K562 (cell line): ENCODE results near the gene ZNF513. TPM values are rescaled to one million over a fixed set of nuclear protein-coding genes. Genes with fewer than 3 reads are reported as not detected.

Experiments
- HDAC3 ChIP-seq: fragments of 450-650 bp; IDR thresholded peaks from 2 replicates; pipeline ENCODE4 v1.6.1; 2018; ENCODE audit warnings: borderline replicate concordance, mild to moderate bottlenecking, moderate library complexity; ENCODE audit not compliant: partially characterized antibody
- KAT7 ChIP-seq: sonication (generic); formaldehyde crosslinking; IDR thresholded peaks from 2 replicates; pipeline ENCODE4 v1.8.0; 2022; ENCODE audit warnings: missing genetic modification reagents, mild to moderate bottlenecking, borderline replicate concordance
- TAL1 ChIP-seq: fragments of 450-650 bp; IDR thresholded peaks from 2 replicates; pipeline ENCODE4 v1.6.1; 2016; ENCODE audit warnings: mild to moderate bottlenecking
- TCFL5 ChIP-seq: fragments of 250-450 bp; sonication (Bioruptor Pico); conservative IDR thresholded peaks from 2 replicates; pipeline ENCODE4 v1.6.1; 2021; ENCODE audit warnings: mild to moderate bottlenecking, moderate library complexity, matching md5 sums
- ZBTB7A ChIP-seq: IDR thresholded peaks from 2 replicates; pipeline ENCODE4 v1.6.1; 2011; ENCODE audit warnings: low read depth, mild to moderate bottlenecking, low read length, moderate library complexity, borderline replicate concordance; ENCODE audit not compliant: control insufficient read depth
- ZC3H8 ChIP-seq: fragments of 450-650 bp; IDR thresholded peaks from 2 replicates; pipeline ENCODE4 v1.6.1; 2017
- ZFP36 ChIP-seq: fragments of 150-350 bp; IDR thresholded peaks from 2 replicates; pipeline ENCODE4 v1.6.1; 2018; ENCODE audit warnings: low read length, low read depth; ENCODE audit not compliant: partially characterized antibody
- ZNF124 ChIP-seq: sonication (generic); formaldehyde crosslinking; IDR thresholded peaks from 2 replicates; pipeline ENCODE4 v1.8.1; 2022; ENCODE audit warnings: missing genetic modification reagents
- ZNF253 ChIP-seq: fragments of 250-450 bp; sonication (Bioruptor Pico); conservative IDR thresholded peaks from 2 replicates; pipeline ENCODE4 v1.6.1; 2021; ENCODE audit warnings: mild to moderate bottlenecking
- ZNF717 ChIP-seq: fragments of 250-450 bp; sonication (Bioruptor Pico); IDR thresholded peaks from 2 replicates; pipeline ENCODE4 v1.5.0; 2021
- polyA plus RNA-seq, 8 experiments: library from polyadenylated mRNA; depleted of rRNA in 4 of 8; stranded (reverse) in 5 of 8; unstranded in 3 of 8; fragments of >200 nt; fragmentation: Nextera tagmentation in 2 of 8; fragmentation: Illumina TruSeq in 1 of 8; extraction: Ambion mirVana in 2 of 8; extraction: Trizol in 1 of 8; gene quantifications; 2 replicates each; pipeline versions ENCODE4 v1.2.1 to v1.2.3, GENCODE V29; 2011 to 2014; ENCODE audit warnings: inconsistent platforms in 1 of 8, missing spikeins in 1 of 8
- total RNA-seq, 7 experiments: library from RNA; depleted of rRNA in 6 of 7; stranded (reverse); fragments of >200 nt in 6 of 7; fragmentation: Illumina TruSeq in 2 of 7; extraction: Trizol in 2 of 7; gene quantifications; 2 replicates each; pipeline versions ENCODE4 v1.2.1 to v1.2.3, GENCODE V29; 2011 to 2021; ENCODE audit warnings: low replicate concordance in 1 of 7
- TF ChIP-seq, protein P1 (sequence below): sonication (generic); formaldehyde crosslinking; IDR thresholded peaks from 2 replicates; pipeline ENCODE4 v1.8.1; 2023; ENCODE audit warnings: mild to moderate bottlenecking, missing genetic modification reagents, moderate library complexity
- TF ChIP-seq, protein P2 (sequence below): IDR thresholded peaks from 2 replicates; pipeline ENCODE4 v1.6.1; 2011; ENCODE audit not compliant: insufficient read length; ENCODE audit errors: extremely low read depth
- TF ChIP-seq, protein P3 (sequence below): fragments of 450-650 bp; IDR thresholded peaks from 2 replicates; pipeline ENCODE4 v1.6.1; 2018; ENCODE audit not compliant: partially characterized antibody
- TF ChIP-seq, protein P4 (sequence below): fragments of 250-450 bp; sonication (Bioruptor Pico); IDR thresholded peaks from 2 replicates; pipeline ENCODE4 v1.4.0; 2020

The ZNF513 gene
- total and polyA plus RNA-seq, 9 of the 15 experiments (the other 6 are each of a cell fraction or from before 2014, with no cell fraction given) = 0.04 to 13.6 (median 4.4) TPM

DNA sequence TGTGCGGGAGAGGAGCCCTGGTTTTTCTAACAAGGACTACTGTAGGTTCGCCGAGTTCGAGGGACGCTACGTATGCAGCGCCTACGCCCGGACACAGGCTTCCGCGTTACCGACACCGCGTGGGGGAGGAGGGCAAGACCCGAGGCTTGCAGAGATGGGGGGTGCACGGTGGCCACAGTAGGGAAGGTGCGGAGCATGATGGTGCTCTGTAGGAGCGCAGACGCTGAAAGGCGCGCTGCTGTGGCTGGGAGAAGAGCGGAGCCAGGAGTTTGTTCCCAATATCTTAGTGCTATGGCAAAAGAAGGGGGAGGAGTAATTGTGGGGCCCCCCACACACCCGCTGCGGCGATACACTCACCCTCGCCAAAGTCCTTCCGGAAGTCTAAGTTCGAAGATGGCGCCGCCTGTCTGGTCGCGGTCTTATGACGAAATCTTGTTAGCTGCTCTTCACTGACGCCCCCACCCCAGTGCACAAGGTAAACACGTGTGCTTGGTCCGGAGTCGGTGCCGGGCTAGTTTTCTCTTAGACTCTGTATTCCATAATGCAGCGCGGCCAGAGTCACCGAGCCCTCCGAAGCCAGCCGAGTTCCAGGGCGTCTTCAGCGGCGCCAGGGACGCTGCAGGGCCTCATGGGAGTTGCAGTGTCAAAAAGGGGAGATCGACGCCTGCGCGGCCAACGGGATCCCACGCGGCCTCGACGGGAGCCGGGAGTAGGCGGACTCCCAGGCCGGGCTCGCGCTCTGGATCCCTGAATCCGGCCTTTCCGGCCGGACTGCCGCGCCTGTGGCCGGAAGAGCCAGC, 24.0 kb downstream of the ZNF513 start, which contains the start of gene GTF3C2 (continued):
- TF ChIP-seq, protein P1, sequence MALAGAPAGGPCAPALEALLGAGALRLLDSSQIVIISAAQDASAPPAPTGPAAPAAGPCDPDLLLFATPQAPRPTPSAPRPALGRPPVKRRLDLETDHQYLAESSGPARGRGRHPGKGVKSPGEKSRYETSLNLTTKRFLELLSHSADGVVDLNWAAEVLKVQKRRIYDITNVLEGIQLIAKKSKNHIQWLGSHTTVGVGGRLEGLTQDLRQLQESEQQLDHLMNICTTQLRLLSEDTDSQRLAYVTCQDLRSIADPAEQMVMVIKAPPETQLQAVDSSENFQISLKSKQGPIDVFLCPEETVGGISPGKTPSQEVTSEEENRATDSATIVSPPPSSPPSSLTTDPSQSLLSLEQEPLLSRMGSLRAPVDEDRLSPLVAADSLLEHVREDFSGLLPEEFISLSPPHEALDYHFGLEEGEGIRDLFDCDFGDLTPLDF (CRISPR knock-in tag) = no peak; the same call in 1 of the 2 replicates
- TF ChIP-seq TAL1 (no peak), ZBTB7A (peak; percentile 33; the same call in 1 of the 2 replicates), ZNF717 (CRISPR knock-in tag) (no peak), ZNF124 (CRISPR knock-in tag) (no peak), ZNF253 (CRISPR knock-in tag) (no peak), ZFP36 (no peak), KAT7 (CRISPR knock-in tag) (peak; percentile 95; the same call in 1 of the 2 replicates), HDAC3 (peak; percentile 97), ZC3H8 (no peak), TCFL5 (no peak)
- TF ChIP-seq, protein P2, sequence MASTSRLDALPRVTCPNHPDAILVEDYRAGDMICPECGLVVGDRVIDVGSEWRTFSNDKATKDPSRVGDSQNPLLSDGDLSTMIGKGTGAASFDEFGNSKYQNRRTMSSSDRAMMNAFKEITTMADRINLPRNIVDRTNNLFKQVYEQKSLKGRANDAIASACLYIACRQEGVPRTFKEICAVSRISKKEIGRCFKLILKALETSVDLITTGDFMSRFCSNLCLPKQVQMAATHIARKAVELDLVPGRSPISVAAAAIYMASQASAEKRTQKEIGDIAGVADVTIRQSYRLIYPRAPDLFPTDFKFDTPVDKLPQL = peak; percentile 5
- TF ChIP-seq, protein P3, sequence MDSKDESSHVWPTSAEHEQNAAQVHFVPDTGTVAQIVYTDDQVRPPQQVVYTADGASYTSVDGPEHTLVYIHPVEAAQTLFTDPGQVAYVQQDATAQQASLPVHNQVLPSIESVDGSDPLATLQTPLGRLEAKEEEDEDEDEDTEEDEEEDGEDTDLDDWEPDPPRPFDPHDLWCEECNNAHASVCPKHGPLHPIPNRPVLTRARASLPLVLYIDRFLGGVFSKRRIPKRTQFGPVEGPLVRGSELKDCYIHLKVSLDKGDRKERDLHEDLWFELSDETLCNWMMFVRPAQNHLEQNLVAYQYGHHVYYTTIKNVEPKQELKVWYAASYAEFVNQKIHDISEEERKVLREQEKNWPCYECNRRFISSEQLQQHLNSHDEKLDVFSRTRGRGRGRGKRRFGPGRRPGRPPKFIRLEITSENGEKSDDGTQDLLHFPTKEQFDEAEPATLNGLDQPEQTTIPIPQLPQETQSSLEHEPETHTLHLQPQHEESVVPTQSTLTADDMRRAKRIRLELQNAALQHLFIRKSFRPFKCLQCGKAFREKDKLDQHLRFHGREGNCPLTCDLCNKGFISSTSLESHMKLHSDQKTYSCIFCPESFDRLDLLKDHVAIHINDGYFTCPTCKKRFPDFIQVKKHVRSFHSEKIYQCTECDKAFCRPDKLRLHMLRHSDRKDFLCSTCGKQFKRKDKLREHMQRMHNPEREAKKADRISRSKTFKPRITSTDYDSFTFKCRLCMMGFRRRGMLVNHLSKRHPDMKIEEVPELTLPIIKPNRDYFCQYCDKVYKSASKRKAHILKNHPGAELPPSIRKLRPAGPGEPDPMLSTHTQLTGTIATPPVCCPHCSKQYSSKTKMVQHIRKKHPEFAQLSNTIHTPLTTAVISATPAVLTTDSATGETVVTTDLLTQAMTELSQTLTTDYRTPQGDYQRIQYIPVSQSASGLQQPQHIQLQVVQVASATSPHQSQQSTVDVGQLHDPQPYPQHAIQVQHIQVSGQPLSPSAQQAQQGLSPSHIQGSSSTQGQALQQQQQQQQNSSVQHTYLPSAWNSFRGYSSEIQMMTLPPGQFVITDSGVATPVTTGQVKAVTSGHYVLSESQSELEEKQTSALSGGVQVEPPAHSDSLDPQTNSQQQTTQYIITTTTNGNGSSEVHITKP = peak; percentile 99
- TF ChIP-seq, protein P4, sequence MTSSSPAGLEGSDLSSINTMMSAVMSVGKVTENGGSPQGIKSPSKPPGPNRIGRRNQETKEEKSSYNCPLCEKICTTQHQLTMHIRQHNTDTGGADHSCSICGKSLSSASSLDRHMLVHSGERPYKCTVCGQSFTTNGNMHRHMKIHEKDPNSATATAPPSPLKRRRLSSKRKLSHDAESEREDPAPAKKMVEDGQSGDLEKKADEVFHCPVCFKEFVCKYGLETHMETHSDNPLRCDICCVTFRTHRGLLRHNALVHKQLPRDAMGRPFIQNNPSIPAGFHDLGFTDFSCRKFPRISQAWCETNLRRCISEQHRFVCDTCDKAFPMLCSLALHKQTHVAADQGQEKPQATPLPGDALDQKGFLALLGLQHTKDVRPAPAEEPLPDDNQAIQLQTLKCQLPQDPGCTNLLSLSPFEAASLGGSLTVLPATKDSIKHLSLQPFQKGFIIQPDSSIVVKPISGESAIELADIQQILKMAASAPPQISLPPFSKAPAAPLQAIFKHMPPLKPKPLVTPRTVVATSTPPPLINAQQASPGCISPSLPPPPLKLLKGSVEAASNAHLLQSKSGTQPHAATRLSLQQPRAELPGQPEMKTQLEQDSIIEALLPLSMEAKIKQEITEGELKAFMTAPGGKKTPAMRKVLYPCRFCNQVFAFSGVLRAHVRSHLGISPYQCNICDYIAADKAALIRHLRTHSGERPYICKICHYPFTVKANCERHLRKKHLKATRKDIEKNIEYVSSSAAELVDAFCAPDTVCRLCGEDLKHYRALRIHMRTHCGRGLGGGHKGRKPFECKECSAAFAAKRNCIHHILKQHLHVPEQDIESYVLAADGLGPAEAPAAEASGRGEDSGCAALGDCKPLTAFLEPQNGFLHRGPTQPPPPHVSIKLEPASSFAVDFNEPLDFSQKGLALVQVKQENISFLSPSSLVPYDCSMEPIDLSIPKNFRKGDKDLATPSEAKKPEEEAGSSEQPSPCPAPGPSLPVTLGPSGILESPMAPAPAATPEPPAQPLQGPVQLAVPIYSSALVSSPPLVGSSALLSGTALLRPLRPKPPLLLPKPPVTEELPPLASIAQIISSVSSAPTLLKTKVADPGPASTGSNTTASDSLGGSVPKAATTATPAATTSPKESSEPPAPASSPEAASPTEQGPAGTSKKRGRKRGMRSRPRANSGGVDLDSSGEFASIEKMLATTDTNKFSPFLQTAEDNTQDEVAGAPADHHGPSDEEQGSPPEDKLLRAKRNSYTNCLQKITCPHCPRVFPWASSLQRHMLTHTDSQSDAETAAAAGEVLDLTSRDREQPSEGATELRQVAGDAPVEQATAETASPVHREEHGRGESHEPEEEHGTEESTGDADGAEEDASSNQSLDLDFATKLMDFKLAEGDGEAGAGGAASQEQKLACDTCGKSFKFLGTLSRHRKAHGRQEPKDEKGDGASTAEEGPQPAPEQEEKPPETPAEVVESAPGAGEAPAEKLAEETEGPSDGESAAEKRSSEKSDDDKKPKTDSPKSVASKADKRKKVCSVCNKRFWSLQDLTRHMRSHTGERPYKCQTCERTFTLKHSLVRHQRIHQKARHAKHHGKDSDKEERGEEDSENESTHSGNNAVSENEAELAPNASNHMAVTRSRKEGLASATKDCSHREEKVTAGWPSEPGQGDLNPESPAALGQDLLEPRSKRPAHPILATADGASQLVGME (CRISPR knock-in tag) = no peak
